Measurements from ENCODE around the gene ZSWIM3. TPM values are rescaled to one million over a fixed set of nuclear protein-coding genes. Genes with fewer than 3 reads are reported as not detected.

The ZSWIM3 gene
- total and polyA plus RNA-seq, 2 of the 8 experiments (the other 6 are each of a cell fraction or from before 2014, with no cell fraction given) = 5.5 to 6.9 TPM

DNA sequence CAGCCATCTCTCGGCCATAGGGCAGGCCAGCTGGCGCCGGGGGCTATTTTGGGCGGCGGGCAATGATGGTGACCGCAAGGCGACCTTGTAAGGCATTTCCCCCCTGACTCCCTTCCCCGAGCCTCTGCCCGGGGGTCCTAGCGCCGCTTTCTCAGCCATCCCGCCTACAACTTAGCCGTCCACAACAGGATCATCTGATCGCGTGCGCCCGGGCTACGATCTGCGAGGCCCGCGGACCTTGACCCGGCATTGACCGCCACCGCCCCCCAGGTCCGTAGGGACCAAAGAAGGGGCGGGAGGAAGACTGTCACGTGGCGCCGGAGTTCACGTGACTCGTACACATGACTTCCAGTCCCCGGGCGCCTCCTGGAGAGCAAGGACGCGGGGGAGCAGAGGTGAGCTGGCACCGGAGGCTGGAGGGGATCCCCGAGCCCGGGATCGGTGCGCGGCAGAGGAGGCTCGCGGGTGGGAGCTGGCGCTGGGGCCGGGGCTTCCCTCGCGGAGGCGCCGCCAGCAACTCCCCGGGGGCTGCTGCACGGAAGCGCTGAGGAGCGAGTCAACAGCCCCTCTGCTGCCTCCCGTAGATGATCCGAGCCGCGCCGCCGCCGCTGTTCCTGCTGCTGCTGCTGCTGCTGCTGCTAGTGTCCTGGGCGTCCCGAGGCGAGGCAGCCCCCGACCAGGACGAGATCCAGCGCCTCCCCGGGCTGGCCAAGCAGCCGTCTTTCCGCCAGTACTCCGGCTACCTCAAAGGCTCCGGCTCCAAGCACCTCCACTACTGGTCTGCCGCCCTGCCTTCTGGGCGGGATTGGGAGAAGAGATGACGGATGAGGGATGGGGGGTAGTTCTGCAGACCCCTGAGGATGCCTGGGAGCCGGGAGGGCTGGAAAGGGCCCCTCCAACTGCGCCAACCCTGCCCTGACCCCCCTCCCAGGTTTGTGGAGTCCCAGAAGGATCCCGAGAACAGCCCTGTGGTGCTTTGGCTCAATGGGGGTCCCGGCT lies 33.9 kb downstream of the ZSWIM3 start, which contains the start of the genes CTSA and NEURL2:
Gene CTSA, plus strand, starts transcription at position 351 of the 999 bp plus-strand sequence. Its CDS starts 234 bp downstream, at position 585.
Gene NEURL2, minus strand, starts transcription at position 224 of the 999 bp plus-strand sequence. Its CDS starts 217 bp downstream, at position 7.
- Histone ChIP-seq H3K79me1 (ENCODE audit: low read depth, low read length) (peaks cover 3% of the 10 kb centered on the region; the same call in 1 of the 2 replicates), H3K23me2 (ENCODE audit: low read depth, low read length) (peaks cover 15% of the 10 kb centered on the region; the same call in 1 of the 2 replicates), H2BK120ac (replicated peaks; ENCODE audit: low read depth, low read length) (peak within 1 kb of the TSS; percentile 43), H3K23ac (ENCODE audit: insufficient read length) (no peak within 1 kb of the TSS), H2BK20ac (ENCODE audit: low read length) (no peak within 1 kb of the TSS), H3K27ac (ENCODE audit: low read depth, low read length) (peak within 1 kb of the TSS; percentile 38), H3K9ac (replicated peaks in 1 of 4; ENCODE audit: extremely low read depth in 1 of 4, low read depth in 3 of 4, low read length in 3 of 4) (peak within 1 kb of the TSS; percentile 64 to 71 (median 67)), H3K4ac (replicated peaks; ENCODE audit: insufficient read length, low read depth, low read length) (peak within 1 kb of the TSS; percentile 94), H3K79me2 (ENCODE audit: control insufficient read depth in 1 of 2, insufficient read depth in 2 of 2, low read length in 2 of 2) (peaks cover 0 to 7% of the 10 kb centered on the region in 2 experiments; a peak in 1 of 4 replicates), H2AK5ac (ENCODE audit: low read depth, low read length) (no peak within 1 kb of the TSS), H4K91ac (replicated peaks; ENCODE audit: insufficient read length, low read length) (peak within 1 kb of the TSS; percentile 74), H3K4me3 (ENCODE audit: extremely low read depth in 1 of 4, insufficient read depth in 2 of 4, low read depth in 3 of 4, low read length in 4 of 4) (peak within 1 kb of the TSS; percentile 55 to 79 (median 74)), H2BK15ac (ENCODE audit: low read length) (no peak within 1 kb of the TSS), H3K27me3 (replicated peaks in 1 of 4; ENCODE audit: control insufficient read depth in 3 of 4, extremely low read depth in 1 of 4, insufficient read depth in 3 of 4, low read length in 3 of 4) (no peaks in the 10 kb centered on the region), H2BK5ac (ENCODE audit: low read depth, low read length) (peak within 1 kb of the TSS; percentile 52; the same call in 1 of the 2 replicates), H2AFZ (ENCODE audit: low read length) (no peak within 1 kb of the TSS; the same call in 1 of the 2 replicates), H4K20me1 (replicated peaks in 1 of 2; ENCODE audit: control insufficient read depth in 1 of 2, insufficient read depth in 2 of 2, low read length in 2 of 2) (peaks cover 0 to 9% of the 10 kb centered on the region in 2 experiments), H3K4me1 (replicated peaks in 1 of 4; ENCODE audit: control insufficient read depth in 3 of 4, insufficient read depth in 4 of 4, low read length in 3 of 4) (peaks cover 0 to 10% (median 6%) of the 10 kb centered on the region in 4 experiments; a peak in 6 of 7 replicates), H4K5ac (ENCODE audit: insufficient read length, low read depth, low read length) (peak within 1 kb of the TSS; percentile 70), H3K18ac (ENCODE audit: extremely low read depth, low read length) (peak within 1 kb of the TSS; percentile 83), H3K9me3 (ENCODE audit: insufficient read depth in 2 of 2, low read depth in 1 of 2, low read length in 1 of 2) (no peaks in the 10 kb centered on the region), H2BK12ac (ENCODE audit: low read depth, low read length) (peak within 1 kb of the TSS; percentile 68; the same call in 1 of the 2 replicates), H3K4me2 (ENCODE audit: insufficient read depth in 1 of 2, low read depth in 2 of 2, low read length in 2 of 2) (peak within 1 kb of the TSS; percentile 72 to 95), H4K8ac (ENCODE audit: extremely low read depth, insufficient read depth, low read length) (peak within 1 kb of the TSS; percentile 97), H3K36me3 (ENCODE audit: control insufficient read depth in 2 of 4, insufficient read depth in 4 of 4, low read length in 3 of 4) (peaks cover 3 to 8% (median 7%) of the 10 kb centered on the region in 4 experiments; a peak in 7 of 8 replicates), H3K56ac (replicated peaks; ENCODE audit: insufficient read length, low read depth, low read length) (peak within 1 kb of the TSS; percentile 59), H3K14ac (ENCODE audit: insufficient read length) (no peak within 1 kb of the TSS)
- FAIRE-seq (no peak), DNase-seq (ENCODE audit: low read depth in 1 of 2, low spot score in 2 of 2) (peak; percentile 79 to 96)
- POLR2A ChIA-PET (ENCODE audit: partially characterized antibody) = interaction anchor here (0.6 to 11.2 kb wide), 27 partner anchors 9 to 498 kb away, joined by 3 to 172 read pairs (median 5); partner anchors contain the start of genes ACOT8, PCIF1, PLTP and SNX21
- CTCF ChIA-PET (ENCODE audit: partially characterized antibody) = interaction anchor here (0.7 to 6.3 kb wide), 23 partner anchors 9 to 570 kb away, joined by 3 to 40 read pairs (median 8); partner anchors contain the start of gene ZSWIM1
- WGBS, 2 experiments (ENCODE audit: extremely low coverage in 1 of 2, insufficient coverage in 1 of 2, insufficient read length in 1 of 2, insufficient replicate concordance in 2 of 2, low coverage in 1 of 2, low lambda C conversion rate in 2 of 2, missing lambda C conversion rate in 1 of 2) = 6% methylated on average over 70 of the region's 78 CpGs; no CpG with 5 or more reads in 1 of the 2 experiments
- TF ChIP-seq SP4 (IDR thresholded peaks at IDR 0.05; ENCODE audit: low read length) (peak; percentile 99), RAD21 (IDR thresholded peaks at IDR 0.05 in 1 of 2, conservative IDR thresholded peaks at IDR 0.05 in 1 of 2; ENCODE audit: low read depth in 2 of 2, low read length in 2 of 2) (peak in 1 of 2 experiments; percentile 1; a peak in 1 of 4 replicates), SRF (IDR thresholded peaks at IDR 0.05; ENCODE audit: low read depth, low read length) (no peak), POLR2A (IDR thresholded peaks at IDR 0.05; ENCODE audit: control extremely low read depth in 1 of 2, low read depth in 2 of 2, low read length in 2 of 2) (peak; percentile 43 to 69), SP2 (IDR thresholded peaks at IDR 0.05; ENCODE audit: low read length) (no peak), RFX5 (IDR thresholded peaks at IDR 0.05; ENCODE audit: borderline replicate concordance, low read depth, low read length) (0 out of 2 replicates have a peak, but pooled peaks have one; percentile 21), TAF7 (optimal IDR thresholded peaks at IDR 0.05; ENCODE audit: borderline replicate concordance, low read depth, low read length) (peak; percentile 65), CHD2 (IDR thresholded peaks at IDR 0.05; ENCODE audit: low read length) (peak; percentile 51; the same call in 1 of the 2 replicates)
- TF ChIP-seq, protein P1, sequence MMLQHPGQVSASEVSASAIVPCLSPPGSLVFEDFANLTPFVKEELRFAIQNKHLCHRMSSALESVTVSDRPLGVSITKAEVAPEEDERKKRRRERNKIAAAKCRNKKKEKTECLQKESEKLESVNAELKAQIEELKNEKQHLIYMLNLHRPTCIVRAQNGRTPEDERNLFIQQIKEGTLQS (IDR thresholded peaks at IDR 0.05; ENCODE audit: insufficient read depth, low read depth, low read length) = peak; percentile 100
